GM10847 (cell line): Measurements from ENCODE around the gene ELOA.

ENCODE experiments used
- POLR2A ChIP-seq: IDR thresholded peaks from 2 replicates; pipeline ENCODE4 v1.6.1; 2011; ENCODE audit not compliant: insufficient read length; ENCODE audit errors: extremely low read depth

Gene ELOA

DNA sequence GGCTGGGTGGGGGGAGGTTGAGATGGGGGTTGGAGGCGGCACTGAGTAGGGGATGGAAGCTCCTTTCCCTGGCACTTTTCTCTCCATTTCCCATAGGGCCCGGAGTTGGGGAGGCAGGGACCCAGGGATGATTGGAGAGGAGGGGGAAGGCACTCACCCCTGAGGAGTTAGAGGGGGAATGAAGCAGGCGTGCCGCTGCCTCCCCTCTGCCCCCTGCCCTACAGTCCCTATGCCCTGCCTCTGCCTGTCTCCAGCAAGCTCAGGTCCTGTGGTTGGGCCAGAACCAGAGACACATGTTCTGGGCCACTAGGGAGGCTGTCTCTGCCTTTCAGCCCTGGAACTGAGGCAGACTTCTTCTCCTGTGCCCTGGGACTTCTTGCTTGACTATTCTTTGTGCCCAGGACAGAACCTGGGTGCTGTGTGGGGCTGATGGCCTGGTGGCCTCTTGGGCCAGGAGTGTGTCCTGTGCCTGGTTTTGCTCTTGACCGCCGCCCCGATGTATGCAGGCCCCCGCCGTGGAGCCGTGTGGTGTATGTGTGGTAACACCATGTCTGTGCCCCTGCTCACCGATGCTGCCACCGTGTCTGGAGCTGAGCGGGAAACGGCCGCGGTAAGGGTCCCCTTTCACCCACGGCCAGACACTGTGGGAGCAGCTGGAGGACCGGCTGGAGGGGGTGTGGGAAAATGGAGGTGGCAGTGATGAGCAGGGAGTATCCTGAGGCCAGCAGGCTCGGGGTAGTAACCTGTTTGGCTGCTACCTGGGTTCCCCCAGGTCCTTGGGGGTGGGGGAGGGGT lies 49.1 kb downstream of the ELOA start:
- TF ChIP-seq POLR2A = no peak

DNA sequence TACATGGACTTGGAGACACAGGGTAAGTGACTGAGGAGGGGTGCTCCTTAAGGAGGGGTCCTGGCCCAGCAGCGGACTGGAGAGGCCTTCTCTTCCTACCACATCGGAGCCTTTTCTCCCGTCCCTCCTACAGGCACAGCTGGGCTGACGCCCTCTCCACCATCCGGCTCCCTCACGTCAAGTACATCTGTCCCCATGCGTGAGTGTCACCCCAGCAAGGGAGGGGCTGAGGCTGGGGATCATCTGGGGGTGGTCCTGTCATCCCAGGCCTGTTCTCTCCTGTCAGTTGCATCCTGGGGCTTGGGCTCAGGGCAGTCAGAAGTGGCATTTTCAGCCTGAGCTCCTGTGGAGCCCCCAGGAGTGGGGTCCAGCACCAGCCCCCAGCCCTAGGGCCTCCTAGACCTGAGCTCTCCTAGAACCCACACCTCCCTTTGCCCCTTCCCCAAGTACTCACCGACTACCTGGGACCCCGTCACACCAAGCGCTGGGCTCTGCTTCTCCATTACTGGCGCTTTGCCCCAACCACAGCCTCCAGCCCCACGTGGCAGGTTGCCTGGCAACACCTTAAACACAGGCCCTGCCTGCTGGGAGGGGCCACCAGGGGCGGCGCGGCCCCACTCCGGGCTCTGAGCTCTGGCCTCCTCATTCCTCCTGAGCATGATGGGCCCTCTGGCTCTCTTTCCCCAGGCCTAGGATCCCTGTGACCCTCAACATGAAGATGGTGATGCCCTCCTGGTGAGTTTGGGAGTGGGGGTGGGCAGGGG lies 49.9 kb downstream of the ELOA start:
- no peak for TF ChIP-seq POLR2A

DNA sequence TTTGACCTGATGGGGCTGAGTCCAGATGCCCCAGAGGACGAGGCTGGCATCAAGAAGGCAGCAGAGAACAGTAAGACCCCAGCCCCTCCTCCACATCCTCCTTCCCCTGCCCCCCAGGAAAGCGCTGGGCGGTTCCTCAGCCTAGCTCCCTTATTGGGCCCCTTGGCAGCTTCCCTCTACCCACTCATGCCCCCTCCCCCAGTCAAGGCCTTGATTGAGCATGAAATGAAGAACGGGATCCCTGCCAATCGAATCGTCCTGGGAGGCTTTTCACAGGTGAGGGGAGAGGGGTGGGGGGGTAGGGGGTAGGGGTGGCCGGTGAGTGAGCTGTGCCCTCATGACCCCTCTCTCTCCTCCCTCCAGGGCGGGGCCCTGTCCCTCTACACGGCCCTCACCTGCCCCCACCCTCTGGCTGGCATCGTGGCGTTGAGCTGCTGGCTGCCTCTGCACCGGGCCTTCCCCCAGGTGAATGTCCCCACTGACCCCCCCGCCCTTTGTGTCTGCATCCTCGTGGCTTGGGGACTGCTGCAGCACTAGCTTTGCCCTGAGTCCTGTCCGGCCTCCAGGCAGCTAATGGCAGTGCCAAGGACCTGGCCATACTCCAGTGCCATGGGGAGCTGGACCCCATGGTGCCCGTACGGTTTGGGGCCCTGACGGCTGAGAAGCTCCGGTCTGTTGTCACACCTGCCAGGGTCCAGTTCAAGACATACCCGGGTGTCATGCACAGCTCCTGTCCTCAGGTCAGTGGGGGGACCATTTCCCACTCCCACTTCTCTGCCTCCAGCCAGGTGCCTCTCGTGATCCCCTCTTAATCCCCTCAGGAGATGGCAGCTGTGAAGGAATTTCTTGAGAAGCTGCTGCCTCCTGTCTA lies 50.8 kb downstream of the ELOA start:
- TF ChIP-seq POLR2A = no peak

DNA sequence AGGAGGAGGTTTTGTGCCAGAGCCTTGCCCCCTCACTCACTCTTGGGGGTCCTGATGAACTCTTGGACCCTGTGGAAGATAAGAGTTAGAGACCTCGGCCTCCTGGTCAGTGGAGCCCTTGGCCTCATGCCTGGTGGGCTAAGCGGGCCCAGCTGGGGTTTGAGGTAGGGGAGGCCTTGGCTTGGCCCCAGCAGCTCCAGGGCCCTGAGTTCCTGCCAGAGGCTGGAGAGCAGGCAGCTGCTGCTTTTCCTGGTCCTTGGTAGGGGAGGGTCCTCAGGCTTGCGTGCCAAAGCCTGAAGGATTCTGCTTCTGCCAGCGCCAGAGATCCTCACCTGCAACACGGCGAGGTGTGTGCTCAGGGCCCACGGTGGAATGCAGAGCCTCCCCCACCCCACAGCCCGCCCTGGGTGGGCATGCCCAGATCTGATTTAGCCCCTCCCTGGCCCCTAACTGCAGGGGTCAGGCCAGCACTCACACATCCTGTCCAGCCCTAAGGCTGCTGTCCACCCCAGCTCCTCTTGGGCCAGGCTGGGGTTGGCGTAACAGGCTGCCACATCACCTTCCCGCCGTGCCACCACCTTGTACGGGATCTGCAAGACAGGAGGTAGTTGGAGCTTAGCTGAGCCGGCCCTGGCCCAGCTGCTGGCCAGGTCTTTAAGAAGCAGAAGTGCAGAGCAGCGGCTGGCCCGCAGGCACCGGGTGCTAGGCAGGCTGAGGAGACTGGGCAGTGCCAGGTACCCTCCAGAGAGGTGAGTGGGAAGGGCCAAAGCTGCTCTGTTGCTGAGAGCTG lies 52.6 kb downstream of the ELOA start:
- no peak for TF ChIP-seq POLR2A

DNA sequence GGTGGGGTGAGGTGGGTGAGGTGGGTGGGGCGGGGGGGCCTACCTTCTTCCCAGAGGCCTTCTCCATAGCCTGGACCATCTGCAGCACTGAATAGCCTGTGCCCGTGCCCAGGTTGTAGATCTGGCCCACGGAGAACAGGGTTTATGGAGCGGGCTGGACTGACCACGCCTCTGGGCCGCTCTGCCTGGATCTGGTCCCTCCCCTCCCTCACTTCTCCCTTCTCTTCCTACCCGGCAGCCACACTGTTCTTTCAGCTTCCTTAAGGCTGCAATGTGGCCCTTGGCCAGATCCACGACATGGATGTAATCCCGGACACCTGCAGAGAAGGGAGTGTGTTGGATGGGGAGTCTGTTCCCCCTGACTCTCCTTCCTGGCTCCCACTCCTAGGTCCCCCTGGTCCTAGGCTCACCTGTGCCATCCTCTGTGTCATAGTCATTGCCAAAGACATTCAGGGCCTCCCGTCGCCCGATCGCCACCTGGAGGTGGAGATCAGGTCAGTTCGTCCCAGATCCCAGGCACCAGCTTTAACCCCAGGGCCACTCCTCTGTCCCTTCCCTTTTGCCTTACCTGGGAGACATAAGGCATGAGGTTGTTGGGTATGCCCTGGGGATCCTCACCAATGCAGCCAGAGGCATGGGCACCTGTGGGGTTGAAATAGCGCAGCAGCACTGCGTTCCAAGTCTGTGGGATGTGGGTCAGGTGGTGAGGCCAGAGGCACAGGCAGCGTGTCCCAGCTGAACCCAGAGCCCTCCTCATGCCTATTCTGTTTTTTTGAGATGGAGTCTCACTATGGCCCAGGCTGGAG lies 53.4 kb downstream of the ELOA start:
- TF ChIP-seq POLR2A = no peak

DNA sequence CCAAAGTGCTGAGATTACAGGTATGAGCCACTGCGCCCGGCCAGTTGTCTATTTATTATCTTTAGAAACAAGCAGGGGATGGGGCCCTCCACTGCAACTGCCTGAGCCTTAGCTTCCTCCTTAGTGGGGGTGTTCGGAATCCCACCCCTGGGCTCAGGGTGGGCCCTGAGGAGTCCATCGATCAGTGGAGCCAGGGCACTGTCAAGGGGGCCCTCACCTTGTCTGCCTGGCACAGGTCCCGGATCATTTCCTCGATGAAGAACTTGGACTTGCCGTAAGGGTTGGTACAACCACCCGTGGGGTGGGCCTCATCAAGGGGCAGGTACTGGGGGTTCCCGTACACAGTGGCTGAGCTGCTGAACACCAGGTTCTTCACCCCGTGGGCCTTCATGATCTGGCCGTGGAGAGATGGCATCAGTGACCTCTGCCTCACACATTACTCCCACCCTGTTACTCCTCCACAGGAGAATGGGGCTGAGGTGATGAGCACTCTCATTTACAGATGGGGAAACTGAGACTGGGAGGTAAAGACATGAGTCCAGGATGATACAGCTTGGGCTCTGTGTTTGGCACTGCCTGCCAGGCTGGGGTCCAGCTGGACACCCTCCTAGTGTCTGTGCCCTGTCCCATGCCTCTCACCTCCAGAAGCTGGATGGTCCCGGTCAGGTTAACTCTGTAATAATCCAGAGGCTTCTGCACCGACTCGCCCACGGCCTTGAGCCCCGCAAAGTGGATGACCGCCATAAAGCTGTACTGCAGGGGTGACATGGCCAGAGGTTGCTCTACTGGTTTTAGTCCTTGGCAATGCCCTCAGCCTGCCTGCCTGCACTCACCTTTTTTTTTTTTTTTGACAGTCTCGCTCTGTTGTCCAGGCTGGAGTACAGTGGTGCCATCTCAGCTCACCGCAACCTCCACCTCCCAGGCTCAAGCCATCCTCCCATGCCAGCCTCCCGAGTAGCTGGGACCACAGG lies 54.5 kb downstream of the ELOA start:
- TF ChIP-seq POLR2A = no peak

DNA sequence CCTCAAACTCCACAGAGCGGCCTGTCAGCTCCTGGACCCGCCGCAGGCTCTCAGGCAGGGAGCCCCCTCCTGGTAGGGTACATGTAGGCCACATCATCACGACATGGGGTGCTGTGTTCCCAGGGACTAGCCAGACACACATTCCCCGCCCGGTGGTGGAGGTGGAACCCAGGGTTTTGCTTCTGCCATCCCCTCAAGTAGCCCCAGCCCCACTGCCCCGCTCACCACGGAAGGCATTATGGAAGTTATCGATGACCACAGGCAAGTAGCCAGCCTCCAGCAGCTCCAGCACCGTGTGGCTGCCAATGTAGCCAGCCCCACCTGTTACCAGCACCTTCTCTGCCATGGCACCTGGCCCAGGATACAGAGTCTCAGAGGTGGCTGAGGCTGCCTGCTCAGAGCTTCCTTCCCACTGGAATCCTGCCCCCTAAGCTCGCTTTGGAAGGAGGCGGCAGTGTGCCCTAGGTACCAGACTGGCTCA lies 55.4 kb downstream of the ELOA start:
- TF ChIP-seq POLR2A = no peak

DNA sequence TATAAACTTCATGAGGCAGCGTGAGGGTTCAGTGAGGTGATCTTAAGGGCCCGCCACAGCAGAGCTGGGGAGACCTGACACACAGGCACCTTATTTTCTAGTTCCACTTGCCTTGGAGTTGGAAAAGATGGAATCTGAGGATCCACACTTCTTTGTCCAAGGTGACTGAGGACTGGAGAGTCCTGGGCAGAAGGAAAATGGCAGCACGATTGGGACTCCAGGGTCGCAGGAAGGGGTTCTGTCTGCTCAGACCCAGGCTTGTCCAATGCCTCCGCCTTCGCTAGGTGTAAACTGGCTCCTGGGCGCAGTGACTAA lies 55.9 kb downstream of the ELOA start:
- TF ChIP-seq POLR2A = no peak

DNA sequence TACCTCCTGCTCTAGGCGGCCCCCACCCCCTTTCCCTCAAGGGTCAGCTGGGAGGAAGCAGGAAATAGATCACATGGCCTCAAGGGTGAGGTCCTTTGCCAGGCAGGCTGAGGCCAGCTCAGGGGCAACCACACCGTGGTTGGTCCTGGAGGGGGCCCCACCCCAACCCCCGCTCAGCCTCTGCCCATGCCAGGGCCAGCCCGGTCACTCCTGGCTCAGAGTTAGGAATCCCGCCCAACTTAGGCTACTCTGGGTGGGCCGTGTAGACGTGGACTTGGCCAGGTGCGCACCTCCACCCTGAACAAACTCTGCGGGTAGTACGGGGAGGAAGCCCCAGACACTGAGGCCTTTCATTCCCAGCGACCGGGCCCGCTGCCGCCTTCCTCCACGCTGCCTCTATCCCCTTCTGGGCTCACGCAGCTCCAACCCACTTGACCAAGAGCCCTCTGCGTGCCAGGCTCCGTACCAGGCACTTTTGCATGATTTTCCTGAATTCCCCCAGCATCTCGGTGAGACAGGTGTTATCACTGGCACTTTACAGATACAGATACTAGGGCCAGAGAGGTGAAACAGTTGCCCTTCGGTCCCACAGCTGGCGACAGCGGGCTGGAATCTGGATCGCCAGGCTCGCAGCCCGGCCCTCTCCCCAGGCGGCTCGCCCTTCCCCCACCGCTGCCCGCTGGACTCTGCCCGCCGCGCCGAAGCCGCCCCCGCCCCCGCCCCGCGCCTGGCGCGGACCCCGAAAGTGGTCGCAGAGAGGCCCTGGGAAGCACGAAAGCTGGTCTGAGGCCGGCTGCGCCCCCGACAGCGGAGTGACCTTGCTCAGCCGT lies 56.5 kb downstream of the ELOA start:
- TF ChIP-seq POLR2A = no peak

DNA sequence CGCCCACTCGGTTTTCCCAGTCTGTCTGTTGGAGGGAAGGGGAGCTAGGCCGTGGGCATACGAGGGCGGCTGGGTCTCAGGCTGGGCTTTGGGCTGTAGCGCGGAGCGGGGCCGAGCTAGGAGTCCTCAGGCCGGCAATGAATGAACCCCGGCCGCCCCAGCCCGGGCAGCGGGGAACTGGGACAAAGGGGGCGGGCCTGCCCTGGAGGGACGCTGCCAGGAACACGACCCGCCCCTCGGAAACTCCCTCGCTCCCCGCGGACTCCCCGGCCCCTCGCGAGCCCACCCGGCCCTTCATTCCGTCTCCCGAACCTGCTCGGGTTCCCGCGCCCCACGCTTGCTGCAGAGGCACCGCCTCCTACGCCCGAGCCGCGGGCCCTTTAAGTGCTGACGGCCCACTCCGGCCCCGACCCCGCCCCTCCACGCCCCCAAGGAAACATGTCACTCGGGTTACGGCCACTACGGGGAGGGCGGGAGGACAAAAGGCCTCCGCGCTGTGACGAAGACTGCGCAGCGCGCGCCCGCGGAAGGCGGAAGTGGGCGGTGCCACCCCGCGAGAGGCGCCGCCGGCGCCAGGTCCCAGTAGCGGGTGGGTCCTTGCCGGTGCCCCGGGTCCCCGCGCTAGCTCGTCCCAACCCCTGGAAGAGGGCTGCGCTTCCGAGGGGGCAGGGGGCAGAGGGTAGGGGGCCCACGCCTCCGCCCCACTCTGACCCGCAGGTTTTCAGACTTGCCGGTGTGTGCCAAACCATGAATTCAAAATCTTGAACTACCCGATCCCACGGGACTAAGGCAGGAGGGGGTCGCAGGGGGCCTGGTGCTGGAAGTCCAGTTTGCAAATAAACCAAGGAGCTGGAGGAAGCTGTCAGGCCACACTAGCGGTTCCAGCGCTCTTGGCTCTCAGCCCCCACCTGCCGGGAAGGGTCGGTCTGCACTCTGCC lies 57.4 kb downstream of the ELOA start, which contains the start of gene GALE:
Gene GALE (minus strand): TSS at position 355 of the 938 bp plus-strand sequence. CDS start 1,747 bp downstream, outside the sequence.
- peak; percentile 84 for TF ChIP-seq POLR2A

DNA sequence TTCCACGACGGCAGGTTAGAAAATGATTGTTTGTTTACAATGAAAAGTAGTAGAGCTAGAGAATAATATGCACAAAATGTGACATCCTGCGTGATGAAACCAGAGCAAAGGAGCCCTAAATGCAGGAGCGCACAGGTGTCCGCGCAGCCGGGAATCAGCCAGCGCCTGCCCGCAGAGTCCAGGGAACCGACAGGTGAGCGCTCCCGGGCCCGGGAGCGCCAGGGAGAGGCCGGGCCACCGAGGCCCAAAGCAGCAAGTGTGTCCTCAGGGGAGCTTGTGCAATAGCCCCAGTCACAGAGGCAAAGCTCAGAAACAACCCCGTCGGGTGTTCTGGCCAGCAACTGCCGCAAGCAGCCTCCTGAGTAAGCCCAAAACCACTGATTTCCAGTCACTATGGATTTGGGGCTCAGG lies 58.1 kb downstream of the ELOA start:
- TF ChIP-seq POLR2A = no peak
